HFFc6 (cell line): ENCODE results near the gene PLA2G12B. TPM values are rescaled to one million over a fixed set of nuclear protein-coding genes. Genes with fewer than 3 reads are reported as not detected.

ENCODE experiments used
- DNase-seq: peaks from one replicate; pipeline ENCODE4 v3.0.0-alpha.2; 2018
- H3K27ac Mint-ChIP-seq: 2 replicates; pipeline ENCODE4 v1.8.0; 2020; ENCODE audit warnings: mild to moderate bottlenecking, mixed read lengths
- H3K27me3 Mint-ChIP-seq: 2 replicates; pipeline ENCODE4 v1.8.0; 2021; ENCODE audit warnings: mild to moderate bottlenecking, moderate library complexity, mixed read lengths; ENCODE audit not compliant: insufficient read depth
- H3K36me3 Mint-ChIP-seq: 2 replicates; pipeline ENCODE4 v1.8.0; 2021; ENCODE audit warnings: low read depth, mixed read lengths
- H3K4me1 Mint-ChIP-seq: 2 replicates; pipeline ENCODE4 v1.8.0; 2020; ENCODE audit warnings: low read depth, mixed read lengths
- H3K4me3 Mint-ChIP-seq: 2 replicates; pipeline ENCODE4 v1.8.0; 2020; ENCODE audit warnings: mild to moderate bottlenecking, moderate library complexity, mixed read lengths
- H3K9me3 Mint-ChIP-seq: 2 replicates; pipeline ENCODE4 v1.8.0; 2020; ENCODE audit warnings: mild to moderate bottlenecking, mixed read lengths
- CTCF ChIP-seq: fragments of 200-600 bp; sonication (generic); IDR thresholded peaks from 2 replicates; pipeline ENCODE4 v1.5.0; 2021; ENCODE audit warnings: antibody characterized with exemption, mild to moderate bottlenecking
- total RNA-seq, 6 experiments: library from RNA; stranded (reverse); fragmentation: NEBNext Ultra II Directional; extraction: Animal tissue kit (Norgen Biotek cat#: 25700); gene quantifications; 2 replicates in 1 of 6; 3 replicates in 5 of 6; pipeline ENCODE4 v1.2.3, GENCODE V29; 2021

PLA2G12B gene
- total RNA-seq, 6 experiments from 2014 or later, result not detected

- TF ChIP-seq CTCF, result no peak
- Mint-ChIP-seq H3K36me3 (no peaks in the 10 kb centered on the region), H3K27me3 (peaks cover 21% of the 10 kb centered on the region), H3K4me3 (no peak overlapping the region), H3K9me3 (no peaks in the 10 kb centered on the region), H3K27ac (no peak overlapping the region), H3K4me1 (no peaks in the 10 kb centered on the region)
- no peak for DNase-seq
These were observed 5.8 kb downstream of the PLA2G12B start for GRCh38 chr10:72948762-72949161.

GRCh38 chr10:72946963-72947362, 7.6 kb downstream of the PLA2G12B start:
- Mint-ChIP-seq H3K4me1 (no peaks in the 10 kb centered on the region), H3K36me3 (no peaks in the 10 kb centered on the region), H3K4me3 (no peak overlapping the region), H3K27ac (no peak overlapping the region), H3K27me3 (peaks cover 23% of the 10 kb centered on the region), H3K9me3 (no peaks in the 10 kb centered on the region)
- no peak for DNase-seq
- no peak for TF ChIP-seq CTCF

- no peak for DNase-seq
- H3K4me3 Mint-ChIP-seq, result no peak overlapping the region
- peaks cover 26% of the 10 kb centered on the region for H3K27me3 Mint-ChIP-seq
- no peaks in the 10 kb centered on the region for H3K9me3 Mint-ChIP-seq
- no peak for TF ChIP-seq CTCF
- no peaks in the 10 kb centered on the region for H3K36me3 Mint-ChIP-seq
- no peaks in the 10 kb centered on the region for H3K4me1 Mint-ChIP-seq
- H3K27ac Mint-ChIP-seq, result no peak overlapping the region
These were observed 10.9 kb downstream of the PLA2G12B start for GRCh38 chr10:72943498-72944234.

- H3K9me3 Mint-ChIP-seq, result no peaks in the 10 kb centered on the region
- DNase-seq, result no peak
These were observed 19.2 kb downstream of the PLA2G12B start for GRCh38 chr10:72935361-72935760.

GRCh38 chr10:72932259-72933015, 22.2 kb downstream of the PLA2G12B start:
- DNase-seq, result no peak
- Mint-ChIP-seq H3K9me3 (no peaks in the 10 kb centered on the region), H3K27ac (no peak overlapping the region), H3K36me3 (no peaks in the 10 kb centered on the region), H3K4me1 (no peaks in the 10 kb centered on the region; the same call in 1 of the 2 replicates), H3K27me3 (peaks cover 8% of the 10 kb centered on the region), H3K4me3 (no peak overlapping the region)
- no peak for TF ChIP-seq CTCF

More at GRCh38 chr10:72935361-72935760, 19.2 kb downstream of the PLA2G12B start:
- H3K36me3 Mint-ChIP-seq, result no peaks in the 10 kb centered on the region
- H3K27ac Mint-ChIP-seq, result no peak overlapping the region
- no peak overlapping the region for H3K4me3 Mint-ChIP-seq
- TF ChIP-seq CTCF, result no peak
- peaks cover 12% of the 10 kb centered on the region for H3K27me3 Mint-ChIP-seq
- H3K4me1 Mint-ChIP-seq, result no peaks in the 10 kb centered on the region; the same call in 1 of the 2 replicates
